ENCODE results near the gene RFX2.

Gene RFX2

GRCh38 chr19:5976768-5977167 is 133.5 kb downstream of the RFX2 start:
- peak overlapping the region; percentile 81 for H3K4me3 ChIP-seq (replicated peaks; ENCODE audit: low read depth, low read length)
- DNase-seq (ENCODE audit: low read depth) = no peak
- no peak for TF ChIP-seq CTCF (IDR thresholded peaks at IDR 0.05; ENCODE audit: low read length, missing control alignments)

- no peak for TF ChIP-seq CTCF (IDR thresholded peaks at IDR 0.05; ENCODE audit: low read length, missing control alignments)
- DNase-seq (ENCODE audit: low read depth) = no peak
- H3K4me3 ChIP-seq (replicated peaks; ENCODE audit: low read depth, low read length) = no peak overlapping the region
Measured at GRCh38 chr19:5975388-5975728, 134.9 kb downstream of the RFX2 start.

- DNase-seq (ENCODE audit: low read depth) = no peak
- TF ChIP-seq CTCF (IDR thresholded peaks at IDR 0.05; ENCODE audit: low read length, missing control alignments) = no peak
- no peak overlapping the region for H3K4me3 ChIP-seq (replicated peaks; ENCODE audit: low read depth, low read length)
Measured at GRCh38 chr19:5974721-5975387, 135.4 kb downstream of the RFX2 start.

- H3K4me3 ChIP-seq (replicated peaks; ENCODE audit: low read depth, low read length) = no peak overlapping the region
- no peak for TF ChIP-seq CTCF (IDR thresholded peaks at IDR 0.05; ENCODE audit: low read length, missing control alignments)
- no peak for DNase-seq (ENCODE audit: low read depth)
Measured at GRCh38 chr19:5973867-5974635, 136.2 kb downstream of the RFX2 start.

- no peak for DNase-seq (ENCODE audit: low read depth)
- no peak overlapping the region for H3K4me3 ChIP-seq (replicated peaks; ENCODE audit: low read depth, low read length)
- TF ChIP-seq CTCF (IDR thresholded peaks at IDR 0.05; ENCODE audit: low read length, missing control alignments) = no peak
Measured at GRCh38 chr19:5973376-5973775, 136.9 kb downstream of the RFX2 start.

- DNase-seq (ENCODE audit: low read depth) = no peak
- H3K4me3 ChIP-seq (replicated peaks; ENCODE audit: low read depth, low read length) = no peak overlapping the region
- TF ChIP-seq CTCF (IDR thresholded peaks at IDR 0.05; ENCODE audit: low read length, missing control alignments) = no peak
Measured at GRCh38 chr19:5972355-5972731, 138.0 kb downstream of the RFX2 start.
